ENCODE results near the gene RELT.

Gene RELT

DNA sequence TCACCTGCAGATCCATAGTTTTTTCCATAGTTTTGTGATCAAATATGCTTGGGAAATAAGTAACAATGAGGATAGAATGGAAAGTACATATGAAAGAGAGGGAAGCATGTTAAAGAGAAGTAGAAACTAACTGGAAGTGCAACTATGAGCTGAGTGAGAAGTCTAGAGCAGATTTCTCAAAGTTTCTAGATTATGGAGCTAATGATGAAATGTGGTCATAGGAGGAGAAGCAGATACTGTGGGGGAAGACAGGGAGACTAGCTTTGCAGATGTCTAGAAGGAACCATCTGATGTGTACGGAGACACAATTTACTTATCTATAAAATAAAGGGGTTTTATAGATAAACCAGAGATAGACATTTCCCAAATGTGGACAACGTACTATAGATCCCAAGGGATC, 37.1 kb downstream of the RELT start:
- Histone ChIP-seq H3K4me3 (ENCODE audit: low read length) (no peak overlapping the region), H3K9me3 (ENCODE audit: low read length) (no peaks in the 10 kb centered on the region), H3K4me1 (ENCODE audit: insufficient read depth, low read length) (peaks cover 13% of the 10 kb centered on the region), H3K27me3 (ENCODE audit: insufficient read depth, low read length) (no peaks in the 10 kb centered on the region), H2AFZ (ENCODE audit: low read depth, low read length) (no peak overlapping the region), H3K36me3 (ENCODE audit: insufficient read depth, low read length) (peaks cover 34% of the 10 kb centered on the region)

DNA sequence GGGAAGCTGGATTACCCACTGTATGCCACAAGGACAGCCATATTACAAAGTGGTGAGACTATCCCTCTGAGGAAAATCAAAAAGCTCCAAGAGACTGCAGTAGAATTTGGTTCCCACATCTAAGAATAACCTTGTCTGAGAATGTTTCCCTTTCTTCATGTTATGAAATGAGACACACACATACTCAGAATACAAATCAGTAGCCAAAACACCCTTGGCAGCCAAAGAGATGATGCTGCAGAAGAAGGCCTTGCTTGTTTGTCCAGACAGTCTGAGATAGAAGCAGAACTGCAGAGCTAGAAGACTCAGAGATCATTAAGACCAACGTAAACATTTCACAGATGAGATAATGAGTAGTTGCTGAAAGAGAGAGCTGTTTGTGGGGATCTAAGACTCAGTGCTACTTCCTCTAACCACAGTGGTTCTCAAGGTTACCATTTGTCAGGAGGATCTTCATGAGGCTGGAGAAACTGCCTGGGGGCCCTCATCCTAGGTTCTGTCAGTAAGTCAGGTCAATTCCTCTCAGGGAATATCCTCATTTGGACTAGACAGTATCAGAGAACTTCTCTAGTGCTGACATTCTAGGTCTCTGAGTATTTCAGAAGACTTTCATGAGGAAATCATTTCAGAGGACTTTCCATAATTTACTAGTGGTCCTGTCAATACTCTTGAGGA, 38.9 kb downstream of the RELT start:
- Histone ChIP-seq H3K36me3 (ENCODE audit: insufficient read depth, low read length) (peaks cover 29% of the 10 kb centered on the region), H3K27me3 (ENCODE audit: insufficient read depth, low read length) (no peaks in the 10 kb centered on the region), H2AFZ (ENCODE audit: low read depth, low read length) (no peak overlapping the region), H3K4me3 (ENCODE audit: low read length) (no peak overlapping the region), H3K9me3 (ENCODE audit: low read length) (peaks cover 2% of the 10 kb centered on the region), H3K4me1 (ENCODE audit: insufficient read depth, low read length) (peaks cover 13% of the 10 kb centered on the region)

DNA sequence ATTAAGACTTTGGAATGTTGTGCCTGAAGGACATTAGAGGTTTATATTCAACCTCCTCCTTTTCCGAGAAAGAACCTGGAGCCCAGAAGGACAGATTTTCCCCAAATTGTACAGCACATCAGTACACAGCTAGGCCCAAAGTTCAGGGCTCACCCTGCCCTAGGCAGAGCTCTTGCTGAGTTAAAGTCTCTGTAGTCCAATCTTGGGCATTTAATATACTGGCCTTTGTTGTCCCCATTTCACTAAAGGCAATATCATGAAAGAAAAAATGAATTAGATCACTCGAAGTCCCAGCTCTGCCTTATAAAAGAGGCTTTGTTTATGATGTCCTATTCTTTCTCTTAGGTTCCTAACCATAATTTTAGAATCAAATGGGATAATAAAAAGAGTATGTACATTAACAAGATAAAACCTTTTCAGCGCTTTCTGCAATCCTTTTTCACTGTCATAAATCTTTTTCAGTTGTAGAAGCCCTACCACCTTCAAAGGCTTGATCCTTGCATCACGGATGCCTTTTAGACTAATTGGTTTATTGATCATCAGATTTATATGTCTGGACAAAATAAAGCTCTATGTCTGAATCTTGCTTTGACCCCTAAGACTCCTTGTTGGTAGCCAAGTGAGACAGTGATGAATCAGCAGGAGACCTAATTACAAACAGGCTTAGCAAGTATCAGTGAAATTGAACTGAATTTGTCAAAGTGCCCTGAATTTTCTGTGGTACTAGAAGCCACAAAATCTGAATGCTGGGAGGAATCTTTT, 39.8 kb downstream of the RELT start:
- Histone ChIP-seq H3K4me3 (ENCODE audit: low read length) (no peak overlapping the region), H3K27me3 (ENCODE audit: insufficient read depth, low read length) (no peaks in the 10 kb centered on the region), H3K9me3 (ENCODE audit: low read length) (peaks cover 2% of the 10 kb centered on the region), H2AFZ (ENCODE audit: low read depth, low read length) (no peak overlapping the region), H3K36me3 (ENCODE audit: insufficient read depth, low read length) (peaks cover 25% of the 10 kb centered on the region), H3K4me1 (ENCODE audit: insufficient read depth, low read length) (peaks cover 13% of the 10 kb centered on the region)

DNA sequence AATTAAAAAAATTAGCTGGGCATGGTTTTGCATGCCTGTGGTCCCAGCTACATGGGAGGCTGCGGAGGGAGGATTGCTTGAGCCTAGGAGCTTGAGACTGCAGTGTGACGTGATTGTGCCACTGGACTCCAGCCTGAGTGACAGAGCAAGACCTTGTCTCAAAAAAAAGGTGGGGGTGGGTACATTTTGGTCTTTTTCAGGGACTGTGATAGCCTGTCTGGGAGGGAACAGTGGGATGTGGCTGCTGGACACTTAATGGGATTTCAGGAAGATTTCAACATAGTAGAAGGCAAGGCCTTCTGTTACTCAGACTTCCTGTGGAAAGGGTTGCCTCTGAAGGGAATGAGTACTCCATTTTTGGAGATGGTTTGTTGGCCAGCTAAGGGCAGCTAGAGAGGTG, 40.6 kb downstream of the RELT start:
- H3K4me3 ChIP-seq (ENCODE audit: low read length), result no peak overlapping the region
- peaks cover 19% of the 10 kb centered on the region for H3K4me1 ChIP-seq (ENCODE audit: insufficient read depth, low read length)
- H3K9me3 ChIP-seq (ENCODE audit: low read length), result peaks cover 2% of the 10 kb centered on the region
- peaks cover 20% of the 10 kb centered on the region for H3K36me3 ChIP-seq (ENCODE audit: insufficient read depth, low read length)
- H3K27me3 ChIP-seq (ENCODE audit: insufficient read depth, low read length), result no peaks in the 10 kb centered on the region
- H2AFZ ChIP-seq (ENCODE audit: low read depth, low read length), result no peak overlapping the region

DNA sequence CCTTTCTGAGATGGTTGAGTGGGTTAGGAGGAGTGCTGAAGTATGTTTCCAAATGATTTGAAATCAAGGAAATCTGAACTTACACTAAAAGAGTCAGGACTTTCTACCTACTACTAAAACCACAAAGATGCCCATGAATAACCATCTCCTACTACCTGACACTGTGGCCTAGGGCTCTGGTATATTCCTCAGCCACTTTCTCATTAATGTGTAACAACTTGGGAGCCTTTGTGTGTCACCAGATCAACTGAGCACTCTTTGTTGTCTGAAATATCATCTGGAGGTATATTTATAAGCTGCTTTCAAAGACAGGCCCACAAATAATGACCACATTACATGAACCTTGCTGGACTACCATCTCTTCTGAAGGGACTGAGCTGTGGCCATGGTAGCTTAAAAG, 43.9 kb downstream of the RELT start:
- Histone ChIP-seq H3K36me3 (ENCODE audit: insufficient read depth, low read length) (peaks cover 20% of the 10 kb centered on the region), H3K27me3 (ENCODE audit: insufficient read depth, low read length) (no peaks in the 10 kb centered on the region), H3K4me1 (ENCODE audit: insufficient read depth, low read length) (peaks cover 8% of the 10 kb centered on the region), H2AFZ (ENCODE audit: low read depth, low read length) (no peak overlapping the region), H3K9me3 (ENCODE audit: low read length) (peaks cover 2% of the 10 kb centered on the region), H3K4me3 (ENCODE audit: low read length) (no peak overlapping the region)

DNA sequence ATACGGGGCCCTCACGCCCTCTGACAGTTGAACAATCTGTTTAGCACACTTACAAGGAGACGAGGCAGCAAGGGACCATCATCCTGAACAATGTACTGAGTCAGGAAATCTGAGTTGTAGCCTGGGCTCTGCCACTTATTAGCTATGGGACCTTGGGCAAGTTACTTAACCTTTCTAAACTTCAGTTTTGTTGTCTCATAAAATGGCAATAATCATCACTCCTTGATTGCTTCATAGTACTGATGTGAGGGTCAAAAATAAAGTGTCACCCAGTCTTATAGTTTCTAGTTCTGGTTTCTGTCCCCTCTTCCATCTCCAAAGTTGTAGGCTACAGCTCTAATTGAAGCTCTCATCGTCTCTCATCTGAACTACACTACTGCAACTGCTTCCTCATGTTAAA, 46.7 kb downstream of the RELT start:
- H2AFZ ChIP-seq (ENCODE audit: low read depth, low read length), result no peak overlapping the region
- peaks cover 2% of the 10 kb centered on the region for H3K9me3 ChIP-seq (ENCODE audit: low read length)

DNA sequence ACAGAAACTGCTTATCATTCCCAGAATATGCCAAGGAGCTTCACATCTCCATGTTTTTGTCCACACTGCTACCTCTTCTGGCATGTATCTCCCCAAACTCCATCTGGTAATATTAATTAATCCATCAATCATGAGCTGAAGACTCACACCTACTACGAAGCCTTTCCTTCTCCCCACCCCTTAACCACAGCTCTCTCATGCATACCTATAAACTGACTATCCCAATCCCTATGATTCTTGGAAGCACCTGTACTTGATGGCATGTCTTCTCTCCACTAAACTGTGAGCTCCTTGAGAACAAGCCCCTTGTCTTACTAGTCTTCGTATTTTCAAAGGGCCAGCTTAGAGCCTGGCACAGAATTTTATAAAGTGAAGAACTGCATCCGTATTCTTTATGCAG, 47.3 kb downstream of the RELT start:
- Histone ChIP-seq H3K4me1 (ENCODE audit: insufficient read depth, low read length) (peaks cover 12% of the 10 kb centered on the region), H3K27me3 (ENCODE audit: insufficient read depth, low read length) (no peaks in the 10 kb centered on the region), H3K36me3 (ENCODE audit: insufficient read depth, low read length) (peaks cover 7% of the 10 kb centered on the region), H2AFZ (ENCODE audit: low read depth, low read length) (no peak overlapping the region), H3K4me3 (ENCODE audit: low read length) (no peak overlapping the region), H3K9me3 (ENCODE audit: low read length) (peaks cover 2% of the 10 kb centered on the region)

More for the DNA sequence above, 46.7 kb downstream of the RELT start:
- Histone ChIP-seq H3K4me1 (ENCODE audit: insufficient read depth, low read length) (peaks cover 9% of the 10 kb centered on the region), H3K4me3 (ENCODE audit: low read length) (no peak overlapping the region), H3K27me3 (ENCODE audit: insufficient read depth, low read length) (no peaks in the 10 kb centered on the region), H3K36me3 (ENCODE audit: insufficient read depth, low read length) (peaks cover 13% of the 10 kb centered on the region)

DNA sequence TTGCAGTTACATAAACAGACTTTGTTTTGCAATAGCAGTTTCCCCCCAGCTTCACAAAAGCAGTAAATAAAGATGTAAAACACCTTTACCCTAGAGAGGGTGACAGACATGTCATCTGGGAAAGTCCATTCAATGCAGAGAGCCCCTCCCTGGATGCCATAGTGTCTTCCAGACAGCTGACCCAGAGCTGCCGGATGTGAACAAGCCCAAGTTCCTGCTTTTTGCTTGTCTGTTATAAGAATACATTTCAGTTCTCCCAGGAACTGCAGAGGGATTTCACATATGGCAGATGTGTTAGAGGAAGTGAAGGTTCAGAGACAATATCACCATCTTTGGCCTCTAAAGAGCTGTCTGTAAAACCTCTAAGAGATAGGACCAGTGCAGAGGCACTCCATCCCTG, 48.9 kb downstream of the RELT start:
- H3K27me3 ChIP-seq (ENCODE audit: insufficient read depth, low read length), result no peaks in the 10 kb centered on the region
- no peaks in the 10 kb centered on the region for H3K36me3 ChIP-seq (ENCODE audit: insufficient read depth, low read length)
- H2AFZ ChIP-seq (ENCODE audit: low read depth, low read length), result no peak overlapping the region
- H3K4me3 ChIP-seq (ENCODE audit: low read length), result no peak overlapping the region
- H3K9me3 ChIP-seq (ENCODE audit: low read length), result no peaks in the 10 kb centered on the region
- peaks cover 12% of the 10 kb centered on the region for H3K4me1 ChIP-seq (ENCODE audit: insufficient read depth, low read length)

DNA sequence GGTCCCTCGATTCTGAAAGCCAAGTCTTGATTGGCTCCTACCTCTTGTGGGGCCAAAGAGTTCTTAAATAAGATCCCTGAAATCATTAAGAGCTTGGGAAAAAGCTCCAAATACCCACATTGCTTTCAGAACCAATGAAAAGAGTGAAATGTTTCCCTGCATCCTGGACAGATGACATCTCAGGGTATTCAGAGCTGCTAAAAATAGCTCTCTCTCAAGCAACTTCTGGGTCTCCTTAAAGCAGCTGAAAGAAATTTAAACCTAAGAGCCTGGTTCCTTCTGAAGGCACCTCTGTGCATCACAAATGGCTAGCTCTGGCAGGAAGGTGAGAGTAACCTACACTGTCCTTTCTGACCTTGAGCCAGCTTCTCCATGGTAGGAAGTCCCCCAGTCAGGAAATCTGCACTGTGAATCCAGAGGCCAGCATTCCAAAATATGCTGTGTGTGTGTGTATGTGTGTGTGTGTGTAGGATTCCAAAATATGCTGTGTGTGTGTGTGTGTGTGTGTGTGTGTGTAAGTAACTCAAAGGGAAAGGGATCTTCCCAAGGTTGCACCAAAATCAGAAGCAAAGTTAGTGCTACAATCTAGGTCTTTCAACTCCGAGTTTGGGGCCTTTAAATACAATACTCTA, 50.1 kb downstream of the RELT start:
- no peaks in the 10 kb centered on the region for H3K36me3 ChIP-seq (ENCODE audit: insufficient read depth, low read length)
- no peaks in the 10 kb centered on the region for H3K9me3 ChIP-seq (ENCODE audit: low read length)
- no peak overlapping the region for H2AFZ ChIP-seq (ENCODE audit: low read depth, low read length)
- no peaks in the 10 kb centered on the region for H3K27me3 ChIP-seq (ENCODE audit: insufficient read depth, low read length)
- H3K4me1 ChIP-seq (ENCODE audit: insufficient read depth, low read length), result peaks cover 10% of the 10 kb centered on the region
- no peak overlapping the region for H3K4me3 ChIP-seq (ENCODE audit: low read length)

DNA sequence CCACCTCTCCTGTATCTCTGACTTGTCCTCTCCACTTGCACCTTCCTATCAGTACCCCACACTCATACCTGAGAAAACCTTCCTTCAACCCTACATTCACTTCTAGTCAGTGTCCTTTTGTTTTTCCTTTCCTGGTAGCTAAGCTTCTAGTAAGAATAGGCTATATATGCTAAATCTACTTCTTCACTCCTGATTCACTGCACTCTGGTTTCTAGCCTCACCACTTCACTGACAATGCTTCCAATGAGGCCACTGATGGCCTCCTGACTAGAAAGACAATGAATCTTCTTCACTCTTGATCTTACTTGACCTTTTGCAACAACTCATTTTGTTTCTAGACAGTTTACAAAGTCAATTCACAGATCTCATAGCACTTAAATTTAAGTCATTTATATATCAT, 52.0 kb downstream of the RELT start:
- Histone ChIP-seq H2AFZ (ENCODE audit: low read depth, low read length) (no peak overlapping the region), H3K4me3 (ENCODE audit: low read length) (no peak overlapping the region), H3K27me3 (ENCODE audit: insufficient read depth, low read length) (no peaks in the 10 kb centered on the region), H3K9me3 (ENCODE audit: low read length) (no peaks in the 10 kb centered on the region), H3K36me3 (ENCODE audit: insufficient read depth, low read length) (no peaks in the 10 kb centered on the region), H3K4me1 (ENCODE audit: insufficient read depth, low read length) (peaks cover 3% of the 10 kb centered on the region)

DNA sequence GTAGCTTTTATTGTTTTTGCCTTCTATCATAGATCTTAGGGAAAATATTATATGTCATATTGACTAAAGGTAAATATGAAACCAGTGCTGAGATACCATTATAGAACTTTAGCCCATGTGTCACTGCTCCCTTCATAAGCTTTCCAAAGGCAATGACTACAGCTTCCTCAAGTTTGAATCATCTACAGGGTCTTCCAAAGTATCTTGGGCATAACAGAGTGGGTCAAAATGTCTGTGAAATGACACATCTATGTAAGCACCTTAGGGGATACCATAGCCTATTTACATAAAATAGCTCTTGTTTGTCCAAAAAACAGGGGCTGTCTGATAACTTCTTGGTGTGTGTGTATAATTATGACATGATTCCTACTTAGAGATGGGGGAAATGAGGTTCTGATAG, 52.5 kb downstream of the RELT start:
- Histone ChIP-seq H3K9me3 (ENCODE audit: low read length) (no peaks in the 10 kb centered on the region), H3K27me3 (ENCODE audit: insufficient read depth, low read length) (no peaks in the 10 kb centered on the region), H3K4me3 (ENCODE audit: low read length) (no peak overlapping the region), H3K4me1 (ENCODE audit: insufficient read depth, low read length) (peaks cover 3% of the 10 kb centered on the region), H3K36me3 (ENCODE audit: insufficient read depth, low read length) (no peaks in the 10 kb centered on the region), H2AFZ (ENCODE audit: low read depth, low read length) (no peak overlapping the region)

DNA sequence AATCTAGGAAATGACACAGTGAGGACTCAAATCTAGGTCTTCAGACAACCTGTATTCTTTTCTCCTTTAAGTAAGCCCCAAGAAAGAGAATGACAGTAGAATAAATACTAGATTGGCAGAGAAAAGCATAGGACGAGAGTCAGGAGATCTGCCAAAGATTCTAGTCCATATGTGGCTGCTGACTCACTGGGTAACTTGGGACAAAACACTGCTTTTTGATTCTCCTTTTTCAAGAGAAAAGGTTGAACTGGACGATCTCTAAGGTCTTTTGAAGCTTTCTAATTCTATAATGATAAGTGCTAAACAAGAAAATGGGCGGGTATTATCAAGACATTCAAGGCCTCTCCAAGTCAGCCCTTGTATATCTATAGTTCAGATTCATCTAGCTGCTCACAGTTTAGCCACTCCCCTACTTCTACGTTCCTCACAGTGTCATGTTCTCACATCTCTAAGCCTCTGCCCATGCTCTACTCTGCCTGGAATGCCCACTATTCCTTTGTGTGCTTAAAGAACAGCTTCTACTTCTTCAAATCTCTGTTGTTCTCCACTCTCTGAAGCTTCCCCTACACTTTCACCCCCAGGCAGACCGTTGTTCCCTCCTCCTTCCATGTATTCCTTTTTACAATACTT, 53.0 kb downstream of the RELT start:
- peaks cover 3% of the 10 kb centered on the region for H3K4me1 ChIP-seq (ENCODE audit: insufficient read depth, low read length)

DNA sequence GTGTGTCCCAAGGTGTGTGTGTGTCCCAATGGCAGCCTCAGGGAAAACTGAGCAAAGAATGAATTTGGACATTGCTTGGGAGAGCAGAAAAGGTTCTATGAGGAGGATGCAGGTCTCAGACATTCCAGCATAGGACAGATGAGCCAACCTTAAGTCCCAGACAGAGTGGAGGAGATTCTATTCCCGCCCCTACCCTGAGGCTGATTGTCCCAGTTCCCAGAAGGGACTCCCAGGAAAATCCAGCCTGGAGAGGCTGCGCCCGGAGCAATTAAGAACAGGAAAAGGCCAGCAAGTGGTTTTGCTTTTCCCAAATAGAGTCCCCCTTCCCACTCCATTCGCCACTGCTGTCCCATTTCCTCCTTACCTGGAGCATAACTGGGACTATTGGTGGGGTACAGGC, 54.1 kb downstream of the RELT start:
- no peak overlapping the region for H3K4me3 ChIP-seq (ENCODE audit: low read length)
- H3K27me3 ChIP-seq (ENCODE audit: insufficient read depth, low read length), result no peaks in the 10 kb centered on the region
- H2AFZ ChIP-seq (ENCODE audit: low read depth, low read length), result no peak overlapping the region
- no peaks in the 10 kb centered on the region for H3K36me3 ChIP-seq (ENCODE audit: insufficient read depth, low read length)
- no peaks in the 10 kb centered on the region for H3K9me3 ChIP-seq (ENCODE audit: low read length)
- H3K4me1 ChIP-seq (ENCODE audit: insufficient read depth, low read length), result peaks cover 12% of the 10 kb centered on the region

More for the DNA sequence above, 53.0 kb downstream of the RELT start:
- H3K4me3 ChIP-seq (ENCODE audit: low read length), result no peak overlapping the region
- H3K27me3 ChIP-seq (ENCODE audit: insufficient read depth, low read length), result no peaks in the 10 kb centered on the region
- no peak overlapping the region for H2AFZ ChIP-seq (ENCODE audit: low read depth, low read length)
- H3K9me3 ChIP-seq (ENCODE audit: low read length), result no peaks in the 10 kb centered on the region
- H3K36me3 ChIP-seq (ENCODE audit: insufficient read depth, low read length), result no peaks in the 10 kb centered on the region
